SJCRH30 (cell line): ENCODE measurements around the gene NPAS3. TPM values are rescaled to one million over a fixed set of nuclear protein-coding genes. Genes with fewer than 3 reads are reported as not detected.

Experiments used
- DNase-seq, 2 experiments: peaks; one replicate each; pipeline ENCODE4 v3.0.0-alpha.2; 2015 to 2020
- H3K27ac ChIP-seq: fragments of 250-450 bp; sonication (Bioruptor Pico); 2 replicates; pipeline ENCODE4 v1.5.1; 2020; ENCODE audit warnings: mild to moderate bottlenecking, moderate library complexity
- H3K27me3 ChIP-seq: fragments of 250-450 bp; sonication (Bioruptor Pico); 2 replicates; pipeline ENCODE4 v1.5.1; 2020; ENCODE audit warnings: mild to moderate bottlenecking, moderate library complexity
- H3K36me3 ChIP-seq: fragments of 250-450 bp; sonication (Bioruptor Pico); 2 replicates; pipeline ENCODE4 v1.5.1; 2020; ENCODE audit warnings: mild to moderate bottlenecking, moderate library complexity
- H3K4me1 ChIP-seq: fragments of 250-450 bp; sonication (Bioruptor Pico); 2 replicates; pipeline ENCODE4 v1.5.1; 2020; ENCODE audit warnings: mild to moderate bottlenecking, moderate library complexity
- H3K4me3 ChIP-seq: fragments of 250-450 bp; sonication (Bioruptor Pico); 2 replicates; pipeline ENCODE4 v1.5.1; 2020; ENCODE audit warnings: mild to moderate bottlenecking, moderate library complexity
- H3K9me3 ChIP-seq: fragments of 250-450 bp; sonication (Bioruptor Pico); replicated peaks from 2 replicates; pipeline ENCODE4 v1.5.1; 2020; ENCODE audit warnings: mild to moderate bottlenecking, moderate library complexity
- total RNA-seq: library from RNA; depleted of rRNA; stranded (reverse); fragments of >200 nt; shearing (Covaris generic); gene quantifications from 2 replicates; pipeline ENCODE4 v1.2.3, GENCODE V29; 2014

NPAS3 gene
- total RNA-seq, 1 experiment from 2014 or later, result 1.8 TPM

- Histone ChIP-seq H3K36me3 (no peaks in the 10 kb centered on the region), H3K27ac (no peak overlapping the region), H3K27me3 (no peaks in the 10 kb centered on the region), H3K9me3 (no peaks in the 10 kb centered on the region; the same call in 1 of the 2 replicates), H3K4me1 (no peaks in the 10 kb centered on the region), H3K4me3 (no peak overlapping the region)
- no peak for DNase-seq
These were observed 861.3 kb downstream of the NPAS3 start for GRCh38 chr14:33799705-33800570.

DNA sequence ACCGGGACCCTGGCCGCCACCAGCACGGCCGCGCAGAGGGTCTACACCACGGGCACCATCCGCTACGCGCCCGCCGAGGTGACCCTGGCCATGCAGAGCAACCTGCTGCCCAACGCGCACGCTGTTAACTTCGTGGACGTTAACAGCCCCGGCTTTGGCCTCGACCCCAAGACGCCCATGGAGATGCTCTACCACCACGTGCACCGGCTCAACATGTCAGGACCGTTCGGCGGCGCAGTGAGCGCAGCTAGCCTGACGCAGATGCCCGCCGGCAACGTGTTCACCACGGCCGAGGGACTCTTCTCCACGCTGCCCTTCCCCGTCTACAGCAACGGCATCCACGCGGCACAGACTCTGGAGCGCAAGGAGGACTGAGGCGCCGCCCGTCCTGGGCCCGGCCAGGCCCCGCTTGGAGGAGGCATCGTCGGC, 862.1 kb downstream of the NPAS3 start:
- Histone ChIP-seq H3K4me1 (no peaks in the 10 kb centered on the region), H3K4me3 (no peak overlapping the region)
- DNase-seq, result no peak

DNA sequence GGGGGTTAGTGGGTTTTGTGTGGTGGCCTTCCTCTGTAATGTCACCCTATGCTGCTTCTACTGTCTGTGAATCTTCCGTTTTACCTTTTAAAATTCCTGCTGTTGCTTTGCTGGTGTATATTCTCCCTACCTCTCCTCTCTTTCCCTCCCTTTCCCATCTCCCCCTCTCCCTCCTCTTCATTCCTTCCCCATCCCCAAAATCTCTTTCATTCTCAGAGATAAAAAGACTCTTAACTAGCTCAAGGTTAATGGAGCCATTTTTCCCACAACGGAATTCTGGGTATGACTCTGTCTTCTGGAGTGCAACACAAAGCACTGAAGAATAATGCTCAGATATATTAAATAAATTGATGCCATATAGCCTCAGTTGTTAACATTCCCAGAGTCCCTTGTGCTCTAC, 864.1 kb downstream of the NPAS3 start:
- no peak overlapping the region for H3K27ac ChIP-seq
- no peak overlapping the region for H3K4me3 ChIP-seq
- H3K27me3 ChIP-seq, result no peaks in the 10 kb centered on the region
- no peak for DNase-seq
- H3K9me3 ChIP-seq, result peaks cover 3% of the 10 kb centered on the region
- no peaks in the 10 kb centered on the region for H3K36me3 ChIP-seq
- no peaks in the 10 kb centered on the region for H3K4me1 ChIP-seq

More for the DNA sequence above, 862.1 kb downstream of the NPAS3 start:
- H3K9me3 ChIP-seq, result no peaks in the 10 kb centered on the region; the same call in 1 of the 2 replicates
- H3K27ac ChIP-seq, result no peak overlapping the region
- H3K27me3 ChIP-seq, result no peaks in the 10 kb centered on the region
- H3K36me3 ChIP-seq, result no peaks in the 10 kb centered on the region

GRCh38 chr14:33805593-33805992, 866.9 kb downstream of the NPAS3 start:
- no peaks in the 10 kb centered on the region for H3K27me3 ChIP-seq
- H3K36me3 ChIP-seq, result no peaks in the 10 kb centered on the region
- no peaks in the 10 kb centered on the region for H3K4me1 ChIP-seq
- no peak overlapping the region for H3K27ac ChIP-seq
- DNase-seq, result no peak
- no peak overlapping the region for H3K4me3 ChIP-seq
- peaks cover 3% of the 10 kb centered on the region for H3K9me3 ChIP-seq

GRCh38 chr14:33806905-33807304, 868.2 kb downstream of the NPAS3 start:
- Histone ChIP-seq H3K4me3 (no peak overlapping the region), H3K9me3 (peaks cover 3% of the 10 kb centered on the region), H3K27ac (no peak overlapping the region), H3K27me3 (no peaks in the 10 kb centered on the region), H3K36me3 (no peaks in the 10 kb centered on the region), H3K4me1 (no peaks in the 10 kb centered on the region)
- DNase-seq, result no peak

- no peak for DNase-seq
- H3K36me3 ChIP-seq, result no peaks in the 10 kb centered on the region
- no peak overlapping the region for H3K27ac ChIP-seq
- H3K4me3 ChIP-seq, result no peak overlapping the region
- H3K4me1 ChIP-seq, result no peaks in the 10 kb centered on the region
- H3K9me3 ChIP-seq, result peaks cover 3% of the 10 kb centered on the region
- H3K27me3 ChIP-seq, result no peaks in the 10 kb centered on the region
These were observed 869.5 kb downstream of the NPAS3 start for GRCh38 chr14:33808187-33808586.

- peaks cover 3% of the 10 kb centered on the region for H3K9me3 ChIP-seq
- H3K36me3 ChIP-seq, result no peaks in the 10 kb centered on the region
- H3K27me3 ChIP-seq, result no peaks in the 10 kb centered on the region
- H3K4me1 ChIP-seq, result no peaks in the 10 kb centered on the region
- H3K27ac ChIP-seq, result no peak overlapping the region
- no peak for DNase-seq
- H3K4me3 ChIP-seq, result no peak overlapping the region
These were observed 870.8 kb downstream of the NPAS3 start for GRCh38 chr14:33809396-33809981.

GRCh38 chr14:33810308-33810707, 871.6 kb downstream of the NPAS3 start:
- Histone ChIP-seq H3K27ac (no peak overlapping the region), H3K4me1 (no peaks in the 10 kb centered on the region), H3K27me3 (no peaks in the 10 kb centered on the region), H3K9me3 (peaks cover 3% of the 10 kb centered on the region), H3K4me3 (no peak overlapping the region), H3K36me3 (no peaks in the 10 kb centered on the region)
- DNase-seq, result no peak

- Histone ChIP-seq H3K4me3 (no peak overlapping the region), H3K9me3 (peaks cover 1% of the 10 kb centered on the region), H3K27ac (no peak overlapping the region), H3K36me3 (no peaks in the 10 kb centered on the region), H3K27me3 (no peaks in the 10 kb centered on the region), H3K4me1 (no peaks in the 10 kb centered on the region)
- DNase-seq, result no peak
These were observed 873.0 kb downstream of the NPAS3 start for GRCh38 chr14:33811721-33812120.

DNA sequence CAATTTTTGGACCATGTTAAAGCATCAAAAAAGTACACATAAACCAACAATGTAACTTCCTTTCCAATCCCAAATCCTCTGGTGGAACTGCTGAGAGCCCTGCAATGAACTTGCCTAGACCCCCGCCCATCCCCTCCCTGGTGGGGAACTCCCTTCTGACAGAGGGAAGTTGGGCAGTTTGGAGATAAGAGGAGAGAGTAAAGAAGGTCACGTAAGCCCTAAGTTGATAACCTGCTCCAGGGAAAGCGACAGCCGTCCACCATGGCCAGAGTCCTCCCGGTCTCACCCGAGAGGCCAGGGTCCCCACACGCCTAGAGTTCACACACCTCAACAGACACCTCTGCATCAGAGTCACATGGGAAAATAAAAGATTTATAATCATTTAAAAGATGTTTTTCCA, 873.5 kb downstream of the NPAS3 start:
- H3K9me3 ChIP-seq, result no peaks in the 10 kb centered on the region
- no peak for DNase-seq
- no peak overlapping the region for H3K27ac ChIP-seq
- H3K4me1 ChIP-seq, result no peaks in the 10 kb centered on the region
- no peaks in the 10 kb centered on the region for H3K36me3 ChIP-seq
- no peaks in the 10 kb centered on the region for H3K27me3 ChIP-seq
- H3K4me3 ChIP-seq, result no peak overlapping the region

GRCh38 chr14:33812601-33813000, 873.9 kb downstream of the NPAS3 start:
- no peaks in the 10 kb centered on the region for H3K36me3 ChIP-seq
- H3K4me3 ChIP-seq, result no peak overlapping the region
- no peaks in the 10 kb centered on the region for H3K27me3 ChIP-seq

DNA sequence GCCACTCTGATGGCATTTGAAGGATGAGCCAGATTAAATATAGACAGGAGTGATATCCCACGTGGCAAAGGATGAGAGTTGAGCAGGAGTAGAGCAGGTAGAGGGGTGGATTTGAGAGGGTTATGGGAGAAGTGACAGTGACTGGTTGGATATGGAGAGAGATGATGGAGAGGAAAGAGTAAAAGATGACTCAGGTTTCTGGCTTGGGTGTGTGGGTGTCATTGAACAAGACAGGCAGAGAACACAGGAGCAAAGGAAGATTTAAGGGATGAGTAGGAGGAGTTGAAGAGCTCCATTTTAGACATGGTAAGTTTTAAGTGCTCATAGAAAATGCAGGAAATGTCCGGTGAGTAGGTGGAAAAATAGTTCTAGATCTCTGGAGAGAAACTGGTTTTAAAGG, 875.3 kb downstream of the NPAS3 start:
- no peaks in the 10 kb centered on the region for H3K36me3 ChIP-seq
- H3K4me3 ChIP-seq, result no peak overlapping the region
- H3K9me3 ChIP-seq, result no peaks in the 10 kb centered on the region
- no peak overlapping the region for H3K27ac ChIP-seq
- no peak for DNase-seq
- H3K27me3 ChIP-seq, result no peaks in the 10 kb centered on the region
- no peaks in the 10 kb centered on the region for H3K4me1 ChIP-seq

More at GRCh38 chr14:33812601-33813000, 873.9 kb downstream of the NPAS3 start:
- DNase-seq, result no peak
- Histone ChIP-seq H3K9me3 (no peaks in the 10 kb centered on the region), H3K27ac (no peak overlapping the region), H3K4me1 (no peaks in the 10 kb centered on the region)

- Histone ChIP-seq H3K27me3 (no peaks in the 10 kb centered on the region), H3K4me3 (no peak overlapping the region), H3K9me3 (no peaks in the 10 kb centered on the region), H3K27ac (no peak overlapping the region), H3K4me1 (peaks cover 4% of the 10 kb centered on the region; the same call in 1 of the 2 replicates), H3K36me3 (no peaks in the 10 kb centered on the region)
- DNase-seq, result no peak
These were observed 895.2 kb downstream of the NPAS3 start for GRCh38 chr14:33833706-33834465.

DNA sequence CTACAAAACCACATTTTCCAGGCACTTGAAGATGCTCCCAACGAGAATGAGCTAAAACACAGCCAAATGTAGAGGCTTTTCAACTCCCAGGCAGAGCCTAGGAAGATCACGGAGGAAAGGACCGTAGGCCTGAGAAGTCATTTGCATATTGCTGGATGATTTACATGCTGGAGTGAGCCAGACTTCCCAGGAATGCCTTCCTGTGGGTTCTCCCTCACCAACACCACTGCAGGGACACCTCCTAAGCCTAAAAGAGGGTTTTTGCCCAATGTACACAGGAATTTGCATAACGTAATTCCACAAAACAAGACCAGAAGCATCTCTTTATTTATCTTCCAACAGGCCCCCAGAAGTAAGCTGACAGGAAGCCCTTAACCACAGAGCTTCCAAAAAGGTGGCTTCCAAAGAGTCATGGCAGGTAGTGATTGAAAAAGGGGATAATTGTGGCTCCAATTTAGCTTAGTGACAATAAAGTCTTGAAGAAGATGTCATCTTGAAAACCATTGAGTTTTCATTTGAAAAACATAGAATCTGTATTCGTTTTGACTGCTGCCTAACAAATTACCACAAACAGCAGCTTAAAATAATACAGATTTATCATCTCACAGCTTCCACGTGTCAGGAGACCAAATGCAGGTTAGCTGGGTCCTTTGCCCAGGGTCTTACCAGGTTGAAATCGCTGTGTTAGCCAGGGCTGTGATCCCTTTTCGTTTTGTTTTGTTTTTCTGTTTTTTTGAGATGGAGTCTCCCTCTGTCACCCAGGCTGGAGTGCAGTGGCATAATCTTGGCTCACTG, 896.0 kb downstream of the NPAS3 start:
- DNase-seq, result no peak
- H3K4me1 ChIP-seq, result peaks cover 9% of the 10 kb centered on the region
- no peaks in the 10 kb centered on the region for H3K36me3 ChIP-seq
- H3K4me3 ChIP-seq, result no peak overlapping the region
- H3K9me3 ChIP-seq, result no peaks in the 10 kb centered on the region
- H3K27ac ChIP-seq, result no peak overlapping the region
- no peaks in the 10 kb centered on the region for H3K27me3 ChIP-seq
